Astrocyte (in vitro differentiated cells and primary cell): ENCODE results near the gene BCAT1.

Experiments
- CTCF ChIP-seq: IDR thresholded peaks from 2 replicates; pipeline ENCODE4 v1.5.1; 2011; ENCODE audit warnings: low read depth, mild to moderate bottlenecking, inconsistent platforms, low read length, moderate library complexity; ENCODE audit not compliant: insufficient read depth
- EZH2 ChIP-seq: IDR thresholded peaks from 2 replicates; pipeline ENCODE4 v1.6.1; 2012; ENCODE audit warnings: mild to moderate bottlenecking, low read length, inconsistent platforms; ENCODE audit not compliant: insufficient read depth

GRCh38 chr12:24979329-24979728 is 30.4 kb upstream of the BCAT1 start:
- TF ChIP-seq CTCF (no peak), EZH2 (no peak)
